T-helper 17 cell (primary cell): ENCODE results near the gene USP11. TPM values are rescaled to one million over a fixed set of nuclear protein-coding genes. Genes with fewer than 3 reads are reported as not detected.

Experiments
- ATAC-seq: fragments of 150-1000 bp; cut with Tn5 transposase; 2 replicates; pipeline ENCODE4 v1.10.0; 2021; ENCODE audit warnings: mild to moderate bottlenecking, moderate library complexity
- DNase-seq, 3 donors: peaks; one replicate each; pipeline versions ENCODE4 v3.0.0 to v3.0.0-alpha.2; 2020 to 2021
- H3K9me3 ChIP-seq: one replicate; pipeline ENCODE4 v1.7.0; 2013; ENCODE audit warnings: low read length, mild to moderate bottlenecking; ENCODE audit not compliant: control insufficient read depth, poor library complexity, severe bottlenecking
- H3K27ac Mint-ChIP-seq: one replicate; pipeline ENCODE4 v1.8.0; 2022; ENCODE audit warnings: mild to moderate bottlenecking, moderate library complexity, mixed read lengths
- H3K27me3 Mint-ChIP-seq: one replicate; pipeline ENCODE4 v1.8.0; 2022; ENCODE audit warnings: mixed read lengths
- H3K36me3 Mint-ChIP-seq: one replicate; pipeline ENCODE4 v1.8.0; 2022; ENCODE audit warnings: low read depth, mixed read lengths
- H3K4me1 Mint-ChIP-seq: one replicate; pipeline ENCODE4 v1.8.0; 2022; ENCODE audit warnings: mild to moderate bottlenecking, mixed read lengths
- H3K4me3 Mint-ChIP-seq: one replicate; pipeline ENCODE4 v1.8.0; 2022; ENCODE audit warnings: mild to moderate bottlenecking, moderate library complexity, mixed read lengths
- total RNA-seq, 4 donors: library from RNA in 2 of 4; stranded (reverse) in 2 of 4; gene quantifications; one replicate each; pipeline ENCODE4 v1.2.3 and lab custom pipeline; 2022 to 2026

USP11 gene
- 10 to 100 TPM; 42.0 to 42.9 TPM for total RNA-seq
- total RNA-seq (lab: John Stamatoyannopoulos, UW): 24.0 to 34.3 reads per million in 2 donors

DNA sequence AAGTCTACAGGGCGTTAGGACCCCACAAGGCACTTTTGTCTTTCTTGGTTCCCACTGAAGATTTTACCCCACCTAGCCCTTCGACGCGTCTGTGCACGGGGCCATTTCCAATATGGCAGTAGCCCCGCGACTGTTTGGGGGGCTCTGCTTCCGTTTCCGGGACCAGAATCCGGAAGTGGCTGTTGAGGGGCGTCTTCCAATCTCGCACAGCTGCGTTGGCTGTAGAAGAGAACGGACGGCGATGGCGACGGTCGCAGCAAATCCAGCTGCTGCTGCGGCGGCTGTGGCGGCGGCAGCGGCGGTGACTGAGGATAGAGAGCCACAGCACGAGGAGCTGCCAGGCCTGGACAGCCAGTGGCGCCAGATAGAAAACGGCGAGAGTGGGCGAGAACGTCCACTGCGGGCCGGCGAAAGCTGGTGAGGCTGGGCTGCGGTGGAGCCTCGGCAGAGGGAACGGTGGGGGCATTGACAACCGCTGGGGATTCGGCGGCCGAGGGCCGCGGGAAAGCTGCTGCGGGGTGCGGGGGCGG is at the start of gene USP11:
Gene USP11 (plus strand): TSS at position 207 of the 530 bp plus-strand sequence. CDS start 35 bp downstream, at position 242.
- H3K9me3 ChIP-seq: no peaks in the 10 kb centered on the region
- DNase-seq (peak in 2 of 3 donors; percentile 16 to 21), ATAC-seq (peak; percentile 0)
- H3K4me1 Mint-ChIP-seq: peaks cover 12% of the 10 kb centered on the region
- peaks cover 2% of the 10 kb centered on the region for H3K36me3 Mint-ChIP-seq
- H3K27me3 Mint-ChIP-seq: no peaks in the 10 kb centered on the region
- peak within 1 kb of the TSS; percentile 97 for H3K27ac Mint-ChIP-seq
- peak within 1 kb of the TSS; percentile 93 for H3K4me3 Mint-ChIP-seq

DNA sequence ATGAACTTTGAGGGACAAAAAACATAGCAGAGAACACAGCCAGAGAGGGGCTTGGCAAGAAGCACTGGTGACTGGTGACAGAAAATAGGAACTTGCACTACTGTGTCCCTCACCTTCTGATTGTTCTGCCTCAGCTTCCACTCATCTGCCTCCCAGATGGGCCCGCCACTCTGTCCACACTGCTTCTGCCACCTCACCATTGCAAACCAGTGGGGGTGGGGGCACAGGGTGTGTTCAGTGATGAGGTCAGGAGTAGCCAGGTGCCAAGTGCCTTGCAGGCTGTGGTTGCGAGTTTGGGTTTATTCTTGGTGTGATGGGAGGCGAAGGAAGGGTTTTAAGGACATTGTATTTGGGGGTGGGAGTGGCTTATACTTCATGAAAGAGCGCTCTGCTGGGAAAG is 48.3 kb upstream of the USP11 start:
- Mint-ChIP-seq H3K27me3 (no peaks in the 10 kb centered on the region), H3K4me3 (no peak overlapping the region), H3K36me3 (peaks cover 8% of the 10 kb centered on the region), H3K27ac (peak overlapping the region; percentile 32), H3K4me1 (no peaks in the 10 kb centered on the region)
- ATAC-seq: no peak
- no peaks in the 10 kb centered on the region for H3K9me3 ChIP-seq
- no peak for DNase-seq

DNA sequence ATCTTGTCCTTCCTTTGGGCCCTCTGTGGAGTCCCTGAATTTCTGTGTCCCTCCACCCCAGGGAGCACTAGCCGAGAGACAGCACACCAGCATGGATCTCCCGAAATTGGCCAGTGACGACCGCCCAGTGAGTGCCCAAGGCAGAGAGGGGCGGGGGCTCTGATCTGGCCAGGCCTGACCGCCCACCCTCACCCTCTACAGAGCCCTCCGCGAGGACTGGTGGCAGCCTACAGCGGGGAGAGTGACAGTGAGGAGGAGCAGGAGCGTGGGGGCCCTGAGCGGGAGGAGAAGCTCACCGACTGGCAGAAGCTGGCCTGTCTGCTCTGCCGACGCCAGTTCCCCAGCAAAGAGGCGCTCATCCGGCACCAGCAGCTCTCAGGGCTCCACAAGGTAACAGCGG is 47.6 kb upstream of the USP11 start:
- no peaks in the 10 kb centered on the region for H3K9me3 ChIP-seq
- Mint-ChIP-seq H3K36me3 (peaks cover 8% of the 10 kb centered on the region), H3K4me3 (peak overlapping the region; percentile 25), H3K4me1 (no peaks in the 10 kb centered on the region), H3K27me3 (no peaks in the 10 kb centered on the region), H3K27ac (no peak overlapping the region)
- DNase-seq (no peak), ATAC-seq (no peak)

DNA sequence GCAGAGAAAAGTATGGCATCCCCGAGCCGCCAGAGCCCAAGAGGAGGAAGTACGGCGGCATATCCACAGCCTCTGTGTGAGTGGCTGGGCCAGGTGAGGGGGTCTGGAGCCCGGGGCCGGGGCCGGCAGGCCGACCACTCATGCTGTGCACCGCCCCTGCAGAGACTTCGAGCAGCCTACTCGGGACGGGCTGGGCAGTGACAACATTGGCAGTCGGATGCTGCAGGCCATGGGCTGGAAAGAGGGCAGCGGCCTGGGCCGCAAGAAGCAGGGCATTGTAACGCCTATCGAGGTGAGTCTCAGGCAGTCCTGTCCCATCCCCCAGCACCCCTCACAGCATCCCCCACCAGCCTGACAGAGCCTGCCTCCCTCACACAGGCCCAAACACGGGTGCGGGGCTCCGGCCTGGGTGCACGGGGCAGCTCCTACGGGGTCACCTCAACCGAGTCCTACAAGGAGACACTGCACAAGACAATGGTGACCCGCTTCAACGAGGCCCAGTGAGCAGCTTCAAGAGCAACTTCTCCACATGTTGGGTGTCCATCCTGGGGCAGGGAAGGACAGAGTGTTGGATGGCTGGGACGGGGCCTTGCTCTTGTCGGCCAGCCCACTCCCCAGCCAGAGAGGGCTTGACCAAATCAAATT is 46.6 kb upstream of the USP11 start:
- no peaks in the 10 kb centered on the region for H3K9me3 ChIP-seq
- Mint-ChIP-seq H3K27me3 (no peaks in the 10 kb centered on the region), H3K4me3 (no peak overlapping the region), H3K27ac (peak overlapping the region; percentile 78), H3K36me3 (peaks cover 2% of the 10 kb centered on the region), H3K4me1 (peaks cover 4% of the 10 kb centered on the region)
- DNase-seq (no peak), ATAC-seq (no peak)

DNA sequence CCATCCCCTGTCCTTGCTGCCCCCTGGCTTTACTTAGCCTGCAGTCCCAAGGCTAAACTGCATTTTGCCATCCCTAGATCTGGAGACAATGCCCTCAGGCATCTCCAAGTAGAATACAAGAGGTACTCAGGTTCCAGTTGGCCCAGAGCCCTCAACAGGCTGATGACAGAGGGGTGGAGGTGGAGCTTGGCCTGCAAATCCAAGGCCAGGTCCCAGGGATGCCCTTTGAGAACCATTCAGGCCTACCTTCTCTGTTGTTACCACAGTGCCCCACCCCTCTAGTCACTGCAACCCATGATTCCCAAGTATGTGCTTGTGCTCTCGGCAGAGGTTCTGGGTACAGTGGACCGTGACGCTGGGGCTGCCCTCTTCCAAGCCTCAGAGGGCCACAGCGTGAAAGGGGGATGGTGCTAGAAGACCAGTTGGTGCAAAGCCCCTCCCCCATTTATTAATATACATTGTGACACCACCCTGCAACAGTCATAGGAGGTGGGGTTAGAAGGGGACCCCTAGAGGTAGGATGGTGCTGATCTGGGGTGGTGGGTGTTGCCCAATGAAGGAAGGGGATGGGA is 45.6 kb upstream of the USP11 start:
- Mint-ChIP-seq H3K36me3 (peaks cover 2% of the 10 kb centered on the region), H3K27ac (peak overlapping the region; percentile 78), H3K4me1 (peaks cover 4% of the 10 kb centered on the region), H3K4me3 (peak overlapping the region; percentile 31), H3K27me3 (no peaks in the 10 kb centered on the region)
- ATAC-seq (no peak), DNase-seq (no peak)
- no peaks in the 10 kb centered on the region for H3K9me3 ChIP-seq

DNA sequence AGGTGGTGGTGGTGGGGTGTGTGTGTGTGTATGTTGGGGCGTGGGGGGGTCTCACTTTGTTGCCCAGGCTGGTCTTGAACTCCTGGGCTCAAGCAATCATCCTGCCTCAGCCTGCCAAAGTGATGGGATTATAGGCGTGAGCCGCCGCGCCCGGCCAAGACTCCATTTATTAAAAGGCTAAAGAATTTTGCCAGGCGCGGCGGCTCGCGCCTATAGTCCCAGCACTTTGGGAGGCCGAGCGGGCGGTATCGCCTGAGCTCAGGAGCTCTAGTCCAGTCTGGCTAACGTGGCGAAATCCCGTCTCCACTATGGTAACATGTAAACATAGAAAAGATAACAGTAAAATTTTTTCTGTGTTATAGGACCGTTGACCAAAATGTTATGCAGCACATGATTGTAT is 42.9 kb upstream of the USP11 start:
- DNase-seq (no peak), ATAC-seq (no peak)
- Mint-ChIP-seq H3K4me1 (peaks cover 14% of the 10 kb centered on the region), H3K27ac (no peak overlapping the region), H3K27me3 (no peaks in the 10 kb centered on the region), H3K4me3 (no peak overlapping the region), H3K36me3 (peaks cover 5% of the 10 kb centered on the region)
- H3K9me3 ChIP-seq: no peaks in the 10 kb centered on the region

DNA sequence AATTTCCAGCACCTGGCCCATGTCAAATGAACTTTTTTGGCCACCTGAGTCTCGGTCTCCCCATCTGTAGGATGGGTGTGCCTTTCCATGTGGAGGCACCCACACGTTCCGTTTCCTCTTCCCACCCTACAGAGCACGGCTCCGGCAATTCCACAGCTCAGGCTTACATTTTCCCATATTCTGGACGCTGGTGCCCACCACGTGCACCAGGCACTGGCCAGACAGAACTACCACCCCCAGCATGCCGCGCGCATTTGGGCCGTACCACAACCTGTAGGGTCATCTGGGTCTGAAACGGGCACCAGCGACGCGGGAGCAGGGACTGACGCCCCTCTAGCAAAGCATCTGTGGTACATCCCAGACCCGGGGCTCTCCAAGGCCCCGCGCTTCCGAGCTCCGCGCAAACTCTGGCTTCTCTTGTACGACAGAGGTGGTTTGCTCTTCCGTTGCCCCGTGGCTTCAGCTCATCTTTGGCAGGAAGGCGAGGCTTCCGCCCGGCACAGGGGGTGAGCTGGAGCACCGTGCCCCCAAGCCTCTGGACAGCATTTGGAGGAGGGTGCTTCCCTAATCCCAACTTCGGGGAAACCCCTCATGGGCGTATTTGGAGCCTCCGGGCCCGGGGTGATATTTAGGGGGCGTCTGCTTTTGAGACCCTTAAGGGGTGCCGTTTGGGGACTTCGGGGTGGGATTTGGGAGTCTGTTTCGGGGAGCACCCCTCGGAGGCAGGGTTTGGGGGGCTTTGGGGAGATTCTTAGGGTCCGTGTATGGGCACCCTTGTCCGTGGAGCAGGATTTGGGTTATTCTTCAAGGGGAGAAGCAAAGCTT is 42.2 kb upstream of the USP11 start:
- Mint-ChIP-seq H3K36me3 (peaks cover 4% of the 10 kb centered on the region), H3K4me1 (peaks cover 16% of the 10 kb centered on the region), H3K27me3 (no peaks in the 10 kb centered on the region), H3K27ac (peak overlapping the region; percentile 97), H3K4me3 (peak overlapping the region; percentile 94)
- no peaks in the 10 kb centered on the region for H3K9me3 ChIP-seq
- ATAC-seq: peak; percentile 82
- DNase-seq: peak; percentile 53 to 66 (median 56)

DNA sequence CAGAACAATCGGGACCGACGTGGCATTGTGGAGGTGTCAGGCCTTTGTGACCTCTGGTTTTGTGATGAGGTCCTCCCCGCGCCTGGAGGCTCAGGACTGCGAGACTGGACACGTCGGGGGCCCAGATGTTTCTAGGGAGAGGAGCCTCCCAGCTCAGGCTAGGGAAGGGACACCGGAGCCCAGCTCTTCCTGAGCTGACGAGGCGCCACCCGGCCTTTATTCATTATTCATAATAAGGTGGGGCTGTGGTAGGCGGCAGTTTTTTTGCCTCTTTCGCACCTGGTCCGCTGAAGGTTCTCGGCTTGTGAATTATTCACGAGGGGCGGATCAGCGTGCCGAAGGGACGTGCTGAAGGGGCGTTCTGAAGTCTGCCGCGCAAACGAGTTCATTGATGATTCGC is 41.5 kb upstream of the USP11 start:
- peak; percentile 5 for ATAC-seq
- peak in 2 of 3 donors; percentile 12 to 17 for DNase-seq
- H3K36me3 Mint-ChIP-seq: peaks cover 2% of the 10 kb centered on the region
- H3K4me3 Mint-ChIP-seq: peak overlapping the region; percentile 94
- H3K4me1 Mint-ChIP-seq: peaks cover 23% of the 10 kb centered on the region
- peak overlapping the region; percentile 97 for H3K27ac Mint-ChIP-seq
- H3K9me3 ChIP-seq: no peaks in the 10 kb centered on the region
- no peaks in the 10 kb centered on the region for H3K27me3 Mint-ChIP-seq

DNA sequence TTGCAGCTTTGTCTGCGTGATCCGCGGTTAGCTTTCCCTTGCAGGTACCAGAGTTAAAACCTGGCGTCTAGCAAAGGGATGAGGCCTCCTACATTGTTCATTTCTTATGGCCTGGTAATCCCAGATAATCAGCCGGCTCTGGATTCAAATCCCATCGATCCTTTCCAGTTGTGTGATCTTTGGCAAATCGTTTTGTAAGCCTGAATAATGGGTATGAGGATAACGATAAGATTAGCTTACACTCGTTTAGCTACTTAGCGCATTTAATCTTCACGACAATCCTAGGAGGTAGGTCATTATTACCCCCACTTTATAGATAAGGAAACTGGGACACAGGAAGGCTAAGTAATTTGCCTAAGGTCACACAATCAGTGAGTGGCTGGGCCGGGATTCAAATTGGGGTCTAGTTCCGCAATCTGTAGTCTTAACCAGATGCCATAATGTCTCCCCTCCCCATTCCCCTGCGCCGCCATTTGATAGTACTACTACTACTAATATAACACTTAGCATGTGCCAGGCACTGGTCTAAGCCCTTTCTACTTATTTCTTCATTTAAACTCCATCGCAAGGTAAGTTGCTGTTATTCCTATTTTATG is 40.9 kb upstream of the USP11 start:
- Mint-ChIP-seq H3K4me3 (peak overlapping the region; percentile 94), H3K36me3 (peaks cover 2% of the 10 kb centered on the region), H3K4me1 (peaks cover 28% of the 10 kb centered on the region), H3K27ac (peak overlapping the region; percentile 97), H3K27me3 (no peaks in the 10 kb centered on the region)
- H3K9me3 ChIP-seq: no peaks in the 10 kb centered on the region
- no peak for ATAC-seq
- no peak for DNase-seq

DNA sequence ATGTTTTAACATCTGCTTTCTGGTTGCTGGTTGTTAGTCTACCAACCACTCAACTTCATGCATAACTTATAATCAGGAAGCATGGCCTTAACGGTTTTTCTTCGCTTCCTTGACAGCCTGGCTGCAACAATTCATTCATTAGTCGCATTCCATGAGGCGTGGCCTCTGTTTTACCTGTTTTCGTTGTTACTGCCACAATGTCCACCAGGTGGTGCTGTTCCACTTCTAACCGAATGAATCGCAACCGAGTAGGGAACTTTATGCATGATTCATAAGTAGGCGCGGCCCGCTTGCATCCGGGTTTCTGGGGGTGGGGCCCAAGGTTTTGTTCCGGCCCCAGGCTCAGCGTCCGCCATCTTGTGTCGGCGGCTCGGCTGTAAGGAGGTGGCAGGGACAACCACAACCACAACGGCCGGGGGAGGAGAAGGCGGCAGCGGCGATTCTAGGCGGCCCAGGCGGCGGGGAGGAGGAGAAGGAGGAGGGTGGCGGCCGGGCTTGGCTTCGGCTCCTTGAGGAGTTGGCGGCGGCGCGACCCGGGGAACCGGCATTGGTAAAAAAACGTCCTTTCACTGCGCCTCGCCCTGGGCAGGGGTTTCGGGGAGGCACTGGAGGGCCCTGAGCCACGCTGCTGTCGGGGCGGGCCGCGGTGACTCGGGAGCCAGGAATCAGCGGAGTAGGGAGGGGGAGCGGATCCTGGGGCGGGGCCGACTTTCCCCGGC is 39.2 kb upstream of the USP11 start, which contains the start of gene UBA1:
Gene UBA1 (plus strand): TSS at position 355 of the 719 bp plus-strand sequence. CDS start 4,974 bp downstream, outside the sequence.
- H3K27me3 Mint-ChIP-seq: no peaks in the 10 kb centered on the region
- H3K4me3 Mint-ChIP-seq: peak within 1 kb of the TSS; percentile 96
- DNase-seq (peak; percentile 75 to 85 (median 84)), ATAC-seq (peak; percentile 79)
- peaks cover 31% of the 10 kb centered on the region for H3K4me1 Mint-ChIP-seq
- no peaks in the 10 kb centered on the region for H3K9me3 ChIP-seq
- H3K36me3 Mint-ChIP-seq: peaks cover 2% of the 10 kb centered on the region
- H3K27ac Mint-ChIP-seq: peak within 1 kb of the TSS; percentile 89

DNA sequence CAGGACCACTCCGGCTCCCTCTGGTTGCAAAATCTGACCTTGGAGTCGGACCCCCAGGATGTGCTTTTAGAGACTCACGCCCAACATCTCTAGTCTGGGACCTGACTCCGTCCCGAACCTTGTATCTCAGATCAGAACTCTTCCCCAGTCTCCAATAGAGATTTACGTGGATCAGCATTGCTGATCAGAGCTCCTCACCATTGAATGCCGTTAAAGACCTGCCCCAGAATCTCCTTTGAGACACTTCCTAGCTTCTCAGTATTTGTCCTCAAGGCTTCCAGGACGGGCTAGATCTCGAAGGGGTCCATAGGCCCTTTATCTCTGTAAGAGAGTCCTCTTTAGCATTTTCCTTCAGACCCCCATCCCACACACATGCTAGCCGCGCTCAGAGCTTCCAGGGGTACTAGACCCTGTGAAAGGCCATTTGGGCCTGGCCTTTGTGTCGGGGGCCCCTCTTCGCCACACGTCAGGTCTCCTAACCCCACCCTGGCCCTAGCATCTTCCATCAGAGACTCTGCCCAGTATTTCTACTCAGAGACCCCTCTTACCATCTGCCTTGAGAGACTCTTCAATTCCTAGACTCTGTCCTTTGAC is 38.5 kb upstream of the USP11 start:
- DNase-seq: no peak
- Mint-ChIP-seq H3K36me3 (peaks cover 2% of the 10 kb centered on the region), H3K27ac (peak overlapping the region; percentile 89)

DNA sequence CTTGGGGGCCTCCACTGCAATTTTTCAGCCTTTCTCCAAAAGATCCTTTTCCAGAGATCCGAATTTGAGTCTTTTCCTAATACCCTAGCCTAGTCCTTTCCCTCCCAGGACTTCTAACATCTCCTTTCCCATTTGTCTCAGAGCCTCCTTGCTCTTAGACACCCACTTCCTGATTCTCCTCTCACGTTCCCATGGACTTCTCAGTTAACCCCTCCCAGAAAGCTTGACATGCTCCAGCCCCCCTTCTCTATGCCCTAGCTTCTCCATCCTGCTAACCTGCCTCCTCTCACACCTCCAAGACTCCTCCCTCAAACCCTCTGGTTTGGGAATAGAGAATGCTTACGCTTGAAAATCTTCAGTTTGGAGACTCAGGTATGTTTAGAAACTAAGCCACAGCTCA is 36.7 kb upstream of the USP11 start:
- Mint-ChIP-seq H3K4me3 (peak overlapping the region; percentile 96), H3K36me3 (peaks cover 2% of the 10 kb centered on the region), H3K4me1 (peaks cover 27% of the 10 kb centered on the region), H3K27ac (peak overlapping the region; percentile 89), H3K27me3 (no peaks in the 10 kb centered on the region)
- ATAC-seq (no peak), DNase-seq (no peak)
- H3K9me3 ChIP-seq: no peaks in the 10 kb centered on the region

More for the DNA sequence above, 38.5 kb upstream of the USP11 start:
- ATAC-seq: no peak
- Mint-ChIP-seq H3K4me1 (peaks cover 31% of the 10 kb centered on the region), H3K4me3 (peak overlapping the region; percentile 96), H3K27me3 (no peaks in the 10 kb centered on the region)
- no peaks in the 10 kb centered on the region for H3K9me3 ChIP-seq
